B cell (primary cell): ENCODE results near the gene EYS. TPM values are rescaled to one million over a fixed set of nuclear protein-coding genes. Genes with fewer than 3 reads are reported as not detected.

Experiments used
- ATAC-seq: fragments of 200-7000 bp; cut with Tn5 transposase; one replicate; pipeline ENCODE4 v1.10.0; 2021; ENCODE audit warnings: low read depth, mild to moderate bottlenecking, moderate number of reproducible peaks, moderate library complexity
- CTCF ChIA-PET: fragments of 350-600 bp; sonication (Branson Sonifier 250); formaldehyde crosslinking; loops from one replicate; lab custom pipeline; 2021; ENCODE audit warnings: antibody characterized with exemption, inconsistent platforms; lab: Charles Lee
- POLR2A ChIA-PET: fragments of 350-600 bp; sonication (Branson Sonifier 250); formaldehyde crosslinking; loops from one replicate; lab custom pipeline; 2021; ENCODE audit warnings: antibody characterized with exemption; lab: Charles Lee
- DNase-seq: peaks from one replicate; pipeline ENCODE4 v3.0.0; 2013
- H2AFZ ChIP-seq: 2 replicates; pipeline ENCODE4 v1.6.1; 2012; ENCODE audit warnings: mild to moderate bottlenecking, low read depth, low read length; ENCODE audit not compliant: insufficient read depth, poor library complexity, severe bottlenecking
- H3K27ac ChIP-seq, 2 donors: 1 replicate in 1 of 2; 2 replicates in 1 of 2; pipeline ENCODE4 v1.5.1; 2012 to 2013; ENCODE audit warnings: low read length in 2 of 2, mild to moderate bottlenecking in 2 of 2, moderate library complexity in 1 of 2
- H3K27me3 ChIP-seq, 4 experiments: fragments of 200-600 bp in 1 of 4; sonication (generic) in 1 of 4; replicated peaks in 1 of 4; 1 replicate in 2 of 4; 2 replicates in 2 of 4; pipeline versions ENCODE4 v1.6.1 to v1.7.0; 2013 to 2016; ENCODE audit warnings: low read length in 3 of 4, mild to moderate bottlenecking in 2 of 4, mixed read lengths in 1 of 4, moderate library complexity in 1 of 4; ENCODE audit not compliant: insufficient read depth in 4 of 4, control insufficient read depth in 3 of 4; ENCODE audit errors: control extremely low read depth in 1 of 4
- H3K36me3 ChIP-seq, 2 experiments: replicated peaks in 1 of 2; 1 replicate in 1 of 2; 2 replicates in 1 of 2; pipeline versions ENCODE4 v1.6.1 to v1.7.1; 2013; ENCODE audit warnings: low read length in 1 of 2; ENCODE audit not compliant: insufficient read depth in 2 of 2, control insufficient read depth in 1 of 2; ENCODE audit errors: control extremely low read depth in 1 of 2, extremely low read depth in 1 of 2
- H3K4me1 ChIP-seq, 2 donors: fragments of 200-600 bp in 1 of 2; sonication (generic) in 1 of 2; 1 replicate in 1 of 2; 2 replicates in 1 of 2; pipeline versions ENCODE4 v1.5.1 to v1.6.1; 2013 to 2017; ENCODE audit warnings: low read length in 2 of 2; ENCODE audit not compliant: control insufficient read depth in 2 of 2, insufficient read depth in 2 of 2
- H3K4me2 ChIP-seq: replicated peaks from 2 replicates; pipeline ENCODE3; 2012; ENCODE audit warnings: mild to moderate bottlenecking, low read depth, low read length; ENCODE audit not compliant: poor library complexity, severe bottlenecking
- H3K4me3 ChIP-seq, 5 experiments: fragments of 200-600 bp in 1 of 5; sonication (generic) in 1 of 5; 1 replicate in 3 of 5; 2 replicates in 2 of 5; pipeline versions ENCODE4 v1.5.1 to v1.7.0; 2011 to 2016; ENCODE audit warnings: low read length in 4 of 5, mild to moderate bottlenecking in 4 of 5, low read depth in 2 of 5, control low read depth in 1 of 5, moderate library complexity in 1 of 5; ENCODE audit not compliant: insufficient read depth in 1 of 5; ENCODE audit errors: control extremely low read depth in 1 of 5, extremely low read depth in 1 of 5
- H3K79me2 ChIP-seq: fragments of 200-600 bp; sonication (generic); one replicate; pipeline ENCODE4 v1.6.0; 2016; ENCODE audit warnings: low read length; ENCODE audit not compliant: control insufficient read depth, insufficient read depth
- H3K9ac ChIP-seq: fragments of 200-600 bp; sonication (generic); 2 replicates; pipeline ENCODE4 v1.6.1; 2017; ENCODE audit warnings: mild to moderate bottlenecking, low read length, moderate library complexity
- H3K9me3 ChIP-seq, 3 donors: one replicate each; pipeline versions ENCODE4 v1.6.1 to v1.7.1; 2013; ENCODE audit warnings: low read length in 2 of 3; ENCODE audit not compliant: control insufficient read depth in 2 of 3, insufficient read depth in 1 of 3; ENCODE audit errors: control extremely low read depth in 1 of 3
- H4K20me1 ChIP-seq: 2 replicates; pipeline ENCODE4 v1.6.0; 2012; ENCODE audit warnings: mild to moderate bottlenecking, low read length; ENCODE audit not compliant: insufficient read depth, control insufficient read depth, poor library complexity, severe bottlenecking
- H3K27ac Mint-ChIP-seq: one replicate; pipeline ENCODE4 v1.8.0; 2021; ENCODE audit warnings: mixed read lengths
- H3K27me3 Mint-ChIP-seq: one replicate; pipeline ENCODE4 v1.8.0; 2021; ENCODE audit warnings: mixed read lengths
- H3K4me1 Mint-ChIP-seq: one replicate; pipeline ENCODE4 v1.8.0; 2021; ENCODE audit warnings: mixed read lengths
- H3K4me3 Mint-ChIP-seq: one replicate; pipeline ENCODE4 v1.8.0; 2021; ENCODE audit warnings: mixed read lengths
- H3K9me3 Mint-ChIP-seq: one replicate; pipeline ENCODE4 v1.8.0; 2022; ENCODE audit warnings: mixed read lengths; ENCODE audit not compliant: insufficient read depth
- CTCF ChIP-seq: fragments of 200-600 bp; IDR thresholded peaks from one replicate; pipeline ENCODE4 v1.8.0; 2022; ENCODE audit warnings: antibody characterized with exemption, mild to moderate bottlenecking
- EZH2 ChIP-seq: IDR thresholded peaks from 2 replicates; pipeline ENCODE4 v1.6.1; 2012; ENCODE audit warnings: borderline replicate concordance, low read depth, mild to moderate bottlenecking, moderate library complexity, low read length; ENCODE audit not compliant: insufficient read depth, poor library complexity, severe bottlenecking
- WGBS: methylation state at CpG from one replicate; pipeline ENCODE4 v1.1.5; 2013; ENCODE audit warnings: missing lambda C conversion rate; ENCODE audit not compliant: insufficient coverage; 5-methylcytosine and 5-hydroxymethylcytosine counted together
- intact Hi-C: fragments of 100-400 bp; cut with micrococcal nuclease; formaldehyde crosslinking; loops from one replicate; pipeline ENCODE4 v1.10.0; 2022
- polyA plus RNA-seq: library from polyadenylated mRNA; depleted of rRNA; stranded (reverse); fragments of >200 nt; gene quantifications from 2 replicates; pipeline ENCODE4 v1.2.3, GENCODE V29; 2012
- total RNA-seq, 2 donors: library from RNA; stranded (reverse); fragments of 120-200 nt in 1 of 2; gene quantifications; 1 replicate in 1 of 2; 2 replicates in 1 of 2; pipeline versions ENCODE4 v1.2.3 to v1.2.4, GENCODE V29; 2013 to 2022

Gene EYS
- total and polyA plus RNA-seq, 2 donors (not counting 1 experiment from before 2014, with no cell fraction given), result not detected

DNA sequence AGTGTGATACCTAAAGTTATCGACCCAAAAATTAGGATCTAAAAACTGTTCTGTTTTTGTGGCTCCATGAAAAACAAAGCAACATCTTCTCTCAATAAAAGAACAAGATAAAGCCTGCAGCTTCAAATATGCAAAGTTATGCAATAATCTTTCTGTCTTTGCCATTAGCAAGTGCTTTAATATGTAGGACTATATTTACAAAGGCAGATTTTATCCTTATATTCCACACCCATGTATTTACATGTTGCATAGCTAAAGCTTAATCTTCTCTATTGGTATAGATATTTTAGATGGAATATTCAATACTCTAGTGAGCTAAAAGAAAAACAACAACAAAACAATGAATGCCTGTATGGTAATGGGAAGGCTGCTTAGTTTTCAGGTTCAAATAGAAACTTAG is 1443.2 kb downstream of the EYS start:
- no peaks in the 10 kb centered on the region for H4K20me1 ChIP-seq
- no peaks in the 10 kb centered on the region for H3K4me1 ChIP-seq
- no CpG with 5 or more reads among the region's 1 CpG for WGBS
- no peaks in the 10 kb centered on the region for H3K27me3 Mint-ChIP-seq
- no peak for TF ChIP-seq EZH2
- no peak for TF ChIP-seq CTCF
- no peak overlapping the region for H3K4me3 Mint-ChIP-seq
- no peaks in the 10 kb centered on the region for H3K9me3 Mint-ChIP-seq
- no peaks in the 10 kb centered on the region for H3K4me1 Mint-ChIP-seq
- H3K27ac Mint-ChIP-seq, result no peak overlapping the region
- no peaks in the 10 kb centered on the region for H3K9me3 ChIP-seq
- POLR2A ChIA-PET, result no interaction called here
- CTCF ChIA-PET, result no interaction called here
- no peak overlapping the region for H3K9ac ChIP-seq
- no peak for ATAC-seq
- no peaks in the 10 kb centered on the region for H3K79me2 ChIP-seq
- no peak overlapping the region for H3K4me2 ChIP-seq
- no peak for DNase-seq
- H2AFZ ChIP-seq, result no peak overlapping the region
- intact Hi-C loops, result no loop called here
- H3K27ac ChIP-seq, result no peak overlapping the region
- no peaks in the 10 kb centered on the region for H3K27me3 ChIP-seq
- H3K36me3 ChIP-seq, result no peaks in the 10 kb centered on the region
- no peak overlapping the region for H3K4me3 ChIP-seq

GRCh38 chr6:64259372-64259771 is 1447.7 kb downstream of the EYS start:
- DNase-seq, result no peak
- Histone ChIP-seq H2AFZ (no peak overlapping the region), H3K4me1 (no peaks in the 10 kb centered on the region), H3K27me3 (no peaks in the 10 kb centered on the region), H3K9ac (no peak overlapping the region), H3K79me2 (no peaks in the 10 kb centered on the region), H3K9me3 (no peaks in the 10 kb centered on the region), H3K36me3 (no peaks in the 10 kb centered on the region), H3K4me2 (no peak overlapping the region), H3K4me3 (no peak overlapping the region), H4K20me1 (no peaks in the 10 kb centered on the region), H3K27ac (no peak overlapping the region)
- CTCF ChIA-PET, result no interaction called here
- Mint-ChIP-seq H3K27ac (no peak overlapping the region), H3K4me3 (no peak overlapping the region), H3K27me3 (no peaks in the 10 kb centered on the region), H3K9me3 (no peaks in the 10 kb centered on the region), H3K4me1 (no peaks in the 10 kb centered on the region)
- WGBS, result no CpG with 5 or more reads among the region's 4 CpGs
- POLR2A ChIA-PET, result no interaction called here
- ATAC-seq, result no peak
- intact Hi-C loops, result no loop called here
- TF ChIP-seq EZH2 (no peak), CTCF (no peak)
